Kidney (tissue), 14 donors: ENCODE measurements around the gene FHL2. TPM values are rescaled to one million over a fixed set of nuclear protein-coding genes. Genes with fewer than 3 reads are reported as not detected.
A peak's percentile ranks its signal among the peaks of the same experiment; 100 is the strongest.

Source experiments
- DNase-seq, 5 donors: peaks; one replicate each; pipeline ENCODE4 v3.0.0-alpha.2; 2013 to 2020
- FAIRE-seq: peaks from 2 replicates; lab custom pipeline; 2012; peaks lifted over from hg19 to GRCh38; lab: Jason Lieb, UNC
- H3K27ac ChIP-seq, 2 donors: one replicate each; pipeline ENCODE4 v1.7.0; 2013; ENCODE audit warnings: low read depth in 2 of 2, low read length in 2 of 2, inconsistent platforms in 1 of 2
- H3K27me3 ChIP-seq: one replicate; pipeline ENCODE4 v1.7.1; 2013; ENCODE audit warnings: low read length, inconsistent platforms; ENCODE audit not compliant: control insufficient read depth, insufficient read depth
- H3K36me3 ChIP-seq, 3 donors: one replicate each; pipeline versions ENCODE4 v1.7.0 to v1.7.1; 2013; ENCODE audit warnings: low read length in 3 of 3, control low read depth in 1 of 3, inconsistent platforms in 1 of 3; ENCODE audit not compliant: insufficient read depth in 3 of 3, control insufficient read depth in 2 of 3
- H3K4me1 ChIP-seq, 3 donors: one replicate each; pipeline versions ENCODE4 v1.7.0 to v1.7.1; 2013; ENCODE audit warnings: low read length in 3 of 3, inconsistent platforms in 1 of 3, low read depth in 1 of 3; ENCODE audit not compliant: control insufficient read depth in 2 of 3, insufficient read depth in 2 of 3
- H3K4me3 ChIP-seq, 3 donors: one replicate each; pipeline versions ENCODE4 v1.7.0 to v1.8.1; 2013; ENCODE audit warnings: low read length in 3 of 3, control low read depth in 1 of 3, inconsistent platforms in 1 of 3
- H3K9ac ChIP-seq, 3 donors: one replicate each; pipeline versions ENCODE4 v1.7.0 to v1.7.1; 2013; ENCODE audit warnings: low read length in 3 of 3, control low read depth in 1 of 3, inconsistent platforms in 1 of 3
- H3K9me3 ChIP-seq, 3 donors: one replicate each; pipeline versions ENCODE4 v1.7.0 to v1.7.1; 2013; ENCODE audit warnings: low read length in 3 of 3, control low read depth in 1 of 3, inconsistent platforms in 1 of 3; ENCODE audit not compliant: control insufficient read depth in 2 of 3, insufficient read depth in 1 of 3
- CTCF ChIP-seq: IDR thresholded peaks from 3 replicates; pipeline ENCODE4 v1.5.1; 2012; ENCODE audit warnings: mild to moderate bottlenecking, moderate library complexity, borderline replicate concordance; ENCODE audit not compliant: insufficient read depth; ENCODE audit errors: extremely low read depth
- intact Hi-C: fragments of 100-400 bp; cut with DNase I; formaldehyde crosslinking; loops from one replicate; pipeline ENCODE4 v1.11.1; 2022
- polyA plus RNA-seq: library from polyadenylated mRNA; stranded (reverse); fragments of 350-450 nt; fragmentation: Illumina TruSeq; extraction: RNeasy Lipid Tissue Mini Kit (QIAGEN cat#74804); gene quantifications from one replicate; pipeline ENCODE4 v1.2.3, GENCODE V29; 2014; ENCODE audit warnings: low read depth, low replicate concordance; ENCODE audit not compliant: insufficient read depth
- total RNA-seq: library from RNA; stranded (reverse); fragmentation: NEBNext Ultra II Directional; extraction: Animal tissue kit (Norgen Biotek cat#: 25700); gene quantifications from one replicate; pipeline ENCODE4 v1.2.1, GENCODE V29; 2021
- donor health status: control.
- donor health status: control.
- donor health status: control.
- donor health status: control.
- donor health status: control.
- donor health status: DM: yes; HTN: yes; CAD: no.
- donor health status: Normal renal cell carcinoma (clear cell type).

The FHL2 gene
- total and polyA plus RNA-seq, 2 donors from 2014 or later = 23.4 to 75.9 TPM

GRCh38 chr2:105376010-105376409 is 22.8 kb downstream of the FHL2 start:
- Histone ChIP-seq H3K27ac (no peak overlapping the region), H3K4me1 (peaks cover 0 to 20% (median 10%) of the 10 kb centered on the region in 3 donors), H3K27me3 (no peaks in the 10 kb centered on the region), H3K9me3 (no peaks in the 10 kb centered on the region), H3K4me3 (no peak overlapping the region), H3K9ac (no peak overlapping the region), H3K36me3 (no peaks in the 10 kb centered on the region)
- TF ChIP-seq CTCF = no peak
- intact Hi-C loops = no loop called here
- no peak for DNase-seq
- no peak for FAIRE-seq

GRCh38 chr2:105375001-105375561 is 23.8 kb downstream of the FHL2 start:
- Histone ChIP-seq H3K4me1 (peaks cover 0 to 20% (median 10%) of the 10 kb centered on the region in 3 donors), H3K4me3 (no peak overlapping the region), H3K36me3 (no peaks in the 10 kb centered on the region), H3K9ac (no peak overlapping the region), H3K27ac (peak overlapping the region in 1 of 2 donors; percentile 12), H3K27me3 (no peaks in the 10 kb centered on the region), H3K9me3 (no peaks in the 10 kb centered on the region)
- no peak for TF ChIP-seq CTCF
- DNase-seq (no peak), FAIRE-seq (no peak)
- intact Hi-C loops = no loop called here

GRCh38 chr2:105373895-105374401 is 24.9 kb downstream of the FHL2 start:
- Histone ChIP-seq H3K9me3 (no peaks in the 10 kb centered on the region), H3K9ac (no peak overlapping the region), H3K27ac (peak overlapping the region in 1 of 2 donors; percentile 46), H3K36me3 (no peaks in the 10 kb centered on the region), H3K4me3 (no peak overlapping the region), H3K4me1 (peaks cover 0 to 18% (median 8%) of the 10 kb centered on the region in 3 donors), H3K27me3 (no peaks in the 10 kb centered on the region)
- intact Hi-C loops = loop anchor here (5.0 kb wide), 1 partner anchor 148 kb away; no protein-coding TSS in a partner anchor
- no peak for TF ChIP-seq CTCF
- DNase-seq = no peak
- no peak for FAIRE-seq

- no peaks in the 10 kb centered on the region for H3K36me3 ChIP-seq
- peaks cover 0 to 14% (median 4%) of the 10 kb centered on the region in 3 donors for H3K4me1 ChIP-seq
- no peak overlapping the region for H3K9ac ChIP-seq
- TF ChIP-seq CTCF = no peak
- no peak for FAIRE-seq
- intact Hi-C loops = loop anchor here (5.0 kb wide), 1 partner anchor 149 kb away; no protein-coding TSS in a partner anchor
- H3K9me3 ChIP-seq = no peaks in the 10 kb centered on the region
- DNase-seq = no peak
- no peak overlapping the region for H3K27ac ChIP-seq
- H3K27me3 ChIP-seq = no peaks in the 10 kb centered on the region
- no peak overlapping the region for H3K4me3 ChIP-seq
Observed at GRCh38 chr2:105373344-105373781, 25.5 kb downstream of the FHL2 start.
